LNCAP (cell line): Measurements from ENCODE around the gene IL22RA1.

Source experiments
- CTCF ChIP-seq: fragments of 450-650 bp; IDR thresholded peaks from 2 replicates; pipeline ENCODE4 v1.5.1; 2017; ENCODE audit warnings: mild to moderate bottlenecking

IL22RA1 gene

GRCh38 chr1:24110642-24111261 lies 32.2 kb downstream of the IL22RA1 start:
- no peak for TF ChIP-seq CTCF

- TF ChIP-seq CTCF = no peak
Measured at GRCh38 chr1:24109686-24110475, 33.1 kb downstream of the IL22RA1 start.

GRCh38 chr1:24109166-24109483 lies 33.8 kb downstream of the IL22RA1 start:
- no peak for TF ChIP-seq CTCF

GRCh38 chr1:24108334-24109165 lies 34.4 kb downstream of the IL22RA1 start:
- TF ChIP-seq CTCF = no peak

- TF ChIP-seq CTCF = no peak
Measured at GRCh38 chr1:24107462-24108138, 35.3 kb downstream of the IL22RA1 start.

GRCh38 chr1:24105368-24106160 lies 37.4 kb downstream of the IL22RA1 start:
- TF ChIP-seq CTCF = no peak
